GM13977 (cell line): ENCODE measurements around the gene DGKH.

Source experiments
- DNase-seq: peaks from one replicate; pipeline ENCODE4 v3.0.0; 2012; ENCODE audit warnings: low spot score
- CTCF ChIP-seq: IDR thresholded peaks from 2 replicates; pipeline ENCODE4 v1.5.1; 2012; ENCODE audit warnings: mild to moderate bottlenecking, control low read depth; ENCODE audit not compliant: insufficient read depth; ENCODE audit errors: extremely low read depth, missing control alignments
- in situ Hi-C: fragments of 300-500 bp; cut with MboI; formaldehyde crosslinking; loops from one replicate; pipeline ENCODE4 v1.12.0; 2022; ENCODE audit warnings: low sequenced_read_pairs, low pct_unique_long_range_greater_than_20kb, mixed read lengths, inconsistent platforms; ENCODE audit not compliant: unreplicated experiment

DGKH gene

GRCh38 chr13:42056583-42056982 lies 8.1 kb downstream of the DGKH start:
- in situ Hi-C loops: no loop called here
- no peak for DNase-seq
- TF ChIP-seq CTCF: no peak

GRCh38 chr13:42057918-42058530 lies 9.6 kb downstream of the DGKH start:
- in situ Hi-C loops: no loop called here
- DNase-seq: no peak
- no peak for TF ChIP-seq CTCF

- TF ChIP-seq CTCF: no peak
- no peak for DNase-seq
- in situ Hi-C loops: no loop called here
Observed at GRCh38 chr13:42061943-42062342, 13.5 kb downstream of the DGKH start.

- in situ Hi-C loops: no loop called here
- no peak for DNase-seq
Observed at GRCh38 chr13:42063105-42063504, 14.7 kb downstream of the DGKH start.

GRCh38 chr13:42064259-42064658 lies 15.8 kb downstream of the DGKH start:
- TF ChIP-seq CTCF: no peak
- in situ Hi-C loops: no loop called here
- DNase-seq: no peak

More at GRCh38 chr13:42063105-42063504, 14.7 kb downstream of the DGKH start:
- TF ChIP-seq CTCF: no peak

GRCh38 chr13:42064966-42065365 lies 16.5 kb downstream of the DGKH start:
- DNase-seq: no peak
- in situ Hi-C loops: no loop called here

More at GRCh38 chr13:42064966-42065365, 16.5 kb downstream of the DGKH start:
- no peak for TF ChIP-seq CTCF
